HCEC 1CT (cell line): ENCODE data around the gene FILIP1L.

ENCODE experiments used
- DNase-seq: peaks from one replicate; pipeline ENCODE4 v3.0.0-alpha.2; 2017

FILIP1L gene

GRCh38 chr3:99966662-99967416, 147.5 kb downstream of the FILIP1L start:
- DNase-seq: no peak

GRCh38 chr3:99965681-99966408, 148.5 kb downstream of the FILIP1L start:
- DNase-seq: no peak

DNA sequence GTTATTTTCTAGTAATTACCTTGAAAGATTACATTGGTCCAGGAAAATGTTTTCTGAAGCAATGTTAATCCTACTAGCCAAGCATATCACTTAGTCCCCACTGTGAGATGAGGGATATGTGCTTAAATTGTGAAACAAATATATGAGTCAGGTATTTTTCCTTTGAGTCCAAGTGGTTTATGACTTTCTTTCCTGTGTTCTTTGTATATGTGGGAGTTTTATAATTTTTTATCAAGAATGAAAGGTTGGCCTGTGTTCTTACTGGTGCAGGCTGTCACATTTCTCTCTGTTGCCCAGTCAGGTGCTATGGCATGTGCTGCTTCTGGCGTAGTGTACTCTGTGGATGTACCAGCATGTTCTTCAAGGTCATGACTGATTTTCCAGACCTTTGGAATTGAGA, 149.2 kb downstream of the FILIP1L start:
- peak; percentile 70 for DNase-seq

GRCh38 chr3:99962703-99963102, 151.6 kb downstream of the FILIP1L start:
- DNase-seq: peak; percentile 89

DNA sequence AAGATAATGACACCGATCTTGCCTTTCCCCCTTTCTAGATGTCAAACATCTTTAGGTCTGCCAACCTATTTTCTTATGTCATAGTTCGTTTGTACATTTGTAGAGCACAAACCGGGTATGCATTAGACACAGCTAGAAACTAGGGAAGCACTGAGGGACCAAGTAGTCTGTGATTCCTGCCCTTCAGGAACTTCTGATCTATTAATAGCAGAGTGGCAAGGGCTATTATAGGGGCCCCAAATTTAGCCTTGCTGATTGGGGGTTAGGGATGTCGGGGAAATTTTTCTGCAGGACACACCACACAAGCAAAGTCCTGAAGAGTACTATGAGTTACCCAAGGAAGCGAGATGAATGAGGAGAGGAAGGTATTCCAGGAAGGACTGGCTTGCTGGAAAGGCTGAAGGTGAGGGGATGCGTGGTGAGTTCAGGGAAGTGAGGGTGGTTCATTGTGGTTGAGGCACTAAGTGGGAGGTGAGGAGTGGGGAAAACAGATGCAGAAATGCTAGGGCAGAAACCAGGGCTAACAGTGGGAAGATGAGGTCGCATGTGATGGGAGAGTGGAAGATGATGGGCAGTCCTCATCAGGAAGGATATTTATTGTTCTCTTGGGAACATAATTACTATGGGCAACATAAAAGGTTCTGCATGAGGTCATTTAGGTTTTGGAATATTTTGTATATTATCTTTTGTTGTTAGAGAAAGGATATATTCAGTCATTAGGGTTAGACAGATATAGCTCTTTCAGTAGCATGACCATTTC, 152.4 kb downstream of the FILIP1L start:
- no peak for DNase-seq

DNA sequence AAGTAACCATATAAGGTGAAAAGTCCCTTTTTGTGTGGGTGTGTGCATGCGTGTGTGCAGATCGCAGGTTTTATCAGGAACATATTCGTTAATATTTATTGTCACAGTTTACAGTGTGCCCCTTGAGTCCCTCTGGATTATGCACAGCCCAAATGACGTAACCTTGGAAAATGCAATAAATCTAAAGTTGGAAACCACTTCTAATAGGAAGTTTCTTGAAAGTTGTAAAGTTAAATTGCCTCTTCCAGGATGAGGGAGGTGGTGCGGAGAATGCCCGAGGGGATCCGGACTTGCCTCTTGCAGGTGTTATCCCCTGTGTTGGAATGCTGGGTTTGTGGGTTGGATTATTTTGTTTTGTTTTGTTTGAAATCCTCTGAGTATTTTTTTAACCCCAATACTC, 153.4 kb downstream of the FILIP1L start:
- DNase-seq: no peak

- DNase-seq: no peak
These were observed 154.0 kb downstream of the FILIP1L start for GRCh38 chr3:99960123-99960878.

DNA sequence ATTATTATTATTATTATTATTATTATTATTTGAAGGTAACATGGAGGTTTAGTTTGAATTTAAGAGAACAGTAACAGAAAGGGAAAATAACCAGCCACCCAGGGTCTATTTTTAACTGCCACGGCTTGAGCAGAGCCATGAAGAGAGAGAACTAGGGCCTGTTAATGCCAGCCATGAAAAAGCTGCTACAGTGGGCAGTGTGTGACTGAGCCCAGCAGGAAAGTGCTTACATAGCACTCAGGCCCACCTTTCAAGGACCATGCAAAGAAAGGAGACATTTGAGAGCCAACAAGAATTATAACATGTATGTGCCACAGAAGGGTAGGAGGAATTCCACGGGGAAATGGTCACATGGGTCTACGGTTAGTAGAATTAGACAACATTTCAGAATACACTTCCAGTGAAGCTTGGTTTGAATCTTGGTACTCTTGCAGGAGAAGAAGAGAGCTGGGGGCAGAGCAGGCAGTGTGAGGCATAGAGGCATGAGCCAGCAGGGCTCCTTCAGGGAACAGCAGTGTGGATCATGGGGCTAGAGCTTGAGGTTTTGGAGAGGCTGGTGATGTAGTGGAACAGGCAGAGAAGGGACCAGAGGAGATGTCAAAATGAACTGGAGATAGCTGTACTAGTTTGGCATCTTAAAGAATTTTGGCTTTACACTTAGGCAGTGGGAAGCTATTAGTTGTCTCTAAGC, 155.9 kb downstream of the FILIP1L start:
- DNase-seq: no peak

- DNase-seq: no peak
These were observed 157.0 kb downstream of the FILIP1L start for GRCh38 chr3:99957151-99957796.

GRCh38 chr3:99955773-99956562, 158.3 kb downstream of the FILIP1L start:
- DNase-seq: no peak

- no peak for DNase-seq
These were observed 159.2 kb downstream of the FILIP1L start for GRCh38 chr3:99954914-99955644.

DNA sequence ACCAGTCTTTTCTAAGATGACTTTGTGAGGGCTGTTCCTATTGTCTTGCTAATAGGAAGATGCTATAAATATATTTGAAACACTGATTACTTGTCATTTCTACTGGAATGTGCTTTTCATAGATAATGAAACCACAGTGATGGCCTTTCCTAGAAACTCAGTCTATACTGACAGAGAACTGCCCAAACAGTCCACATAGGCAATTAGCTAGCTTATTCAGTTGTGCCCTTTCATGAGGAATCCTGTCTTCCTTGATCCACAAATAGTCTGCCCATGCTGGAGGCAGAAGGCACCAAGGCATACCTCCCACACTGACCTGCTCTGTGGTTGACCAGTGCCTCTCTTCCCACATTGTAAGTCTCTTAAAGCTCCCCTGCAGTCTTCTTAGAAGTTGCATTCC, 160.7 kb downstream of the FILIP1L start:
- no peak for DNase-seq

DNA sequence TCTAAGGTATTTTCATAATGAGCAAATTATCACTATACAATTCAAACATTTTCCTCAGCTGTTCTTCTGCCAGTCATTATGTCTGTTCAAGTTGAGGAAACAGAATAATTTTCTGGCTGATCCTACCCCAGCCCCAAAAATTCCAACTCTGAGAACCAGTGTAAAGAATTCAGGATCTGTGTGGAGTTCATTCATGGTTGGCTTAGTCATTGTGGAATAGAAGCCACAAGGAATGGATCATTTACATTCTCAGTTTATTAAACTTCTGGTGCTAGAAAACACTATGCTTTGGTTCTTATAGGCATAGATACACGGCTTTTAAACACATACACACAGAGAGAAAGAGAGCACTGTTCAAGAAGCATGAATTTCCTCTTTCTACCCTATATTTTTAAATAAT, 162.0 kb downstream of the FILIP1L start:
- DNase-seq: peak; percentile 76

GRCh38 chr3:99951701-99952100, 162.6 kb downstream of the FILIP1L start:
- peak; percentile 14 for DNase-seq

GRCh38 chr3:99950921-99951320, 163.4 kb downstream of the FILIP1L start:
- DNase-seq: no peak

- DNase-seq: no peak
These were observed 164.2 kb downstream of the FILIP1L start for GRCh38 chr3:99949956-99950670.

GRCh38 chr3:99948467-99949089, 165.7 kb downstream of the FILIP1L start:
- DNase-seq: no peak

DNA sequence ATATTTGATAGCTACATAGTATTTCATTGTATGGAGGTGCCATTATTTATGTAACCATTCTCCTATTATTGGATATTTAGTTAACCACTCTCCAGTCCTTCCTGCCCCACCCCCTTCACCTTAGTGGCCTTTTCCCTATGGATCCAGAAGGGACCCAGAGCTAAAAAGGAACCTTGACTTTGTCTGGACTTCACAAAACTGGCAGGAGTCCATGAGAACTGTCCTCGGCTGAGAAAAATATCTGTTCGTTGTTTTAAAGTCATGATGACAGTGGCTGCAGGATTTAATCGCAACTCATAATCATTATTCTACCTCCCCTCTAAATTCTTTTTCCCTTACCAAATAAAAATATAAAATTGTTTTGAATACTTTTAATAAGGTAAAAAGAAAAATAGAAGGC, 166.9 kb downstream of the FILIP1L start:
- DNase-seq: no peak
